ENCODE results near the gene NT5M.

- TF ChIP-seq CTCF (IDR thresholded peaks at IDR 0.05) (no peak), POLR2A (IDR thresholded peaks at IDR 0.05) (no peak)
These were observed 81.8 kb downstream of the NT5M start for GRCh38 chr17:17384961-17385360.
